Measurements from ENCODE around the gene MTX1. TPM values are rescaled to one million over a fixed set of nuclear protein-coding genes. Genes with fewer than 3 reads are reported as not detected.

The MTX1 gene
- polyA plus RNA-seq, 1 of the 3 experiments (the other 2 are of a cell fraction), result 79.1 TPM

DNA sequence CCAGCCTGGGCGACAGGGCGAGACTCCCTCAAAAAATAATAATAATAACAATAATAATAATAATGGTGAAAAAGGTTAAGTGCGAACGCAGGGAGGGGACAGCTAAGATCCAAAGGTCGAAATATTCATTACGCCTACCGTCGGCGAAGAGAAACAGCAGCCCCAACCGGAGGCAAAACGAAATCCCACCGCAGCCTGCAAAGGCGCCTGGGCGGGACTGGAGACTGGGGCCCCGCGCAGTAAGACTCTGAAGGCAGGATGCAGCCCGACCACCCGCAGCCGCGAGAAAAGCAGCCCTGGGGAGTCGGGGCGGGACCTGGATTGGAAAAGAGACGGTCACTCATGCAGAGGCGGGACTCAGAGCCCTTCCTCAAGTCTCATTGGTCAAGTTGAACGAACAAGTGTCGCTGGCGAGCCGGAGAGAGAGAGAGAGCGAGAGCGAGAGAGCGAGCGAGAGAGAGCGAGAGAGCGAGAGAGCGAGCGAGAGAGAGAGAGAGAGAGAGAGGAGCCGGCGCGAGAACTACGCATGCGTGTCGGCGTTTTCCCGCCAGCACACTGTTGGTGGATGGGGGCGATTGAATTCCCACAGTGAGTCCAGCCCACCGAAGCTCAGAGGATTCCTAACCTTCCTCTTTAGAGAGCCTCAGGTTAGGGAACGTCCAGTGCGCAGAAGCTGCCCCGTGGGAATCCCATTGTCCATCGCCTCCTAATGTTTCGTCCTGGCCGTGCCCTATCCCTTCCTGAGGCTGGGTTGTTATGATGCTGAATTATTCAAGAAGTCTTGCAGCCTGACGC lies 36.1 kb downstream of the MTX1 start:
- Histone ChIP-seq H3K27ac (ENCODE audit: low read depth in 2 of 2, low read length in 1 of 2) (peak overlapping the region; percentile 75 to 92), H3K79me2 (ENCODE audit: insufficient read depth) (peaks cover 28% of the 10 kb centered on the region), H3K27me3 (ENCODE audit: insufficient read depth) (no peaks in the 10 kb centered on the region), H3K9ac (peak overlapping the region; percentile 80), H3K4me3 (ENCODE audit: low read depth in 2 of 2, low read length in 1 of 2) (peak overlapping the region; percentile 49 to 65), H4K20me1 (ENCODE audit: insufficient read depth) (no peaks in the 10 kb centered on the region), H3K4me1 (ENCODE audit: control insufficient read depth in 1 of 2, insufficient read depth in 2 of 2, low read depth in 1 of 2, low read length in 1 of 2) (peaks cover 0 to 24% of the 10 kb centered on the region in 2 experiments; a peak in 3 of 4 replicates), H2AFZ (ENCODE audit: low read depth) (peak overlapping the region; percentile 84), H3K36me3 (replicated peaks in 1 of 2; ENCODE audit: control insufficient read depth in 1 of 2, insufficient read depth in 2 of 2, low read length in 1 of 2) (peaks cover 9 to 17% of the 10 kb centered on the region in 2 experiments), H3F3A (replicated peaks; ENCODE audit: insufficient read depth) (peaks cover 26% of the 10 kb centered on the region), H3K9me3 (no peaks in the 10 kb centered on the region), H3K4me2 (peak overlapping the region; percentile 87), H3K9me2 (no peaks in the 10 kb centered on the region)
- ChIA-PET CTCF (interaction anchor here (0.7 to 13.3 kb wide), 16 partner anchors 11 to 80 kb away, joined by 3 to 184 read pairs (median 4); partner anchors contain the start of genes ENTREP3, RUSC1 and THBS3), POLR2A (interaction anchor here (0.6 to 2.4 kb wide), 8 partner anchors 17 to 153 kb away, joined by 3 to 6 read pairs (median 3); partner anchors contain the start of genes CLK2 and SCAMP3)
- WGBS (ENCODE audit: low lambda C conversion rate), result 1% methylated on average over 51 of the region's 53 CpGs
- DNase-seq, result peak; percentile 91
- TF ChIP-seq MXI1 (IDR thresholded peaks at IDR 0.05; ENCODE audit: low read depth, low read length) (peak; percentile 10), RXRA (IDR thresholded peaks at IDR 0.05; ENCODE audit: borderline replicate concordance, low read depth) (no peak; the same call in 1 of the 2 replicates), TEAD4 (IDR thresholded peaks at IDR 0.05; ENCODE audit: borderline replicate concordance, insufficient read depth) (peak; percentile 65; the same call in 1 of the 2 replicates), NRF1 (IDR thresholded peaks at IDR 0.05; ENCODE audit: low read depth, low read length) (peak; percentile 70), JUND (IDR thresholded peaks at IDR 0.05) (no peak; the same call in 1 of the 2 replicates), GABPA (IDR thresholded peaks at IDR 0.05; ENCODE audit: low read depth) (peak; percentile 57), SIN3A (IDR thresholded peaks at IDR 0.05; ENCODE audit: borderline replicate concordance, low read depth, low read length) (peak; percentile 99), EP300 (IDR thresholded peaks at IDR 0.05; ENCODE audit: borderline replicate concordance in 1 of 2, low read depth in 1 of 2, low read length in 1 of 2) (peak; percentile 67 to 77; a peak in 3 of 4 replicates), CHD2 (IDR thresholded peaks at IDR 0.05; ENCODE audit: low read length, partially characterized antibody) (peak; percentile 97), RAD21 (IDR thresholded peaks at IDR 0.05; ENCODE audit: low read length) (peak; percentile 49), EZH2phosphoT487 (IDR thresholded peaks at IDR 0.05; ENCODE audit: borderline replicate concordance, low read depth) (no peak), FOXM1 (IDR thresholded peaks at IDR 0.05; ENCODE audit: low read depth) (peak; percentile 96), FOXJ3 (CRISPR knock-in tag; IDR thresholded peaks at IDR 0.05) (peak; percentile 22; the same call in 1 of the 2 replicates), TCF12 (IDR thresholded peaks at IDR 0.05) (peak; percentile 76; the same call in 1 of the 2 replicates), FOSL2 (IDR thresholded peaks at IDR 0.05; ENCODE audit: borderline replicate concordance, low read depth) (peak; percentile 56; the same call in 1 of the 2 replicates)
- TF ChIP-seq, protein P1, sequence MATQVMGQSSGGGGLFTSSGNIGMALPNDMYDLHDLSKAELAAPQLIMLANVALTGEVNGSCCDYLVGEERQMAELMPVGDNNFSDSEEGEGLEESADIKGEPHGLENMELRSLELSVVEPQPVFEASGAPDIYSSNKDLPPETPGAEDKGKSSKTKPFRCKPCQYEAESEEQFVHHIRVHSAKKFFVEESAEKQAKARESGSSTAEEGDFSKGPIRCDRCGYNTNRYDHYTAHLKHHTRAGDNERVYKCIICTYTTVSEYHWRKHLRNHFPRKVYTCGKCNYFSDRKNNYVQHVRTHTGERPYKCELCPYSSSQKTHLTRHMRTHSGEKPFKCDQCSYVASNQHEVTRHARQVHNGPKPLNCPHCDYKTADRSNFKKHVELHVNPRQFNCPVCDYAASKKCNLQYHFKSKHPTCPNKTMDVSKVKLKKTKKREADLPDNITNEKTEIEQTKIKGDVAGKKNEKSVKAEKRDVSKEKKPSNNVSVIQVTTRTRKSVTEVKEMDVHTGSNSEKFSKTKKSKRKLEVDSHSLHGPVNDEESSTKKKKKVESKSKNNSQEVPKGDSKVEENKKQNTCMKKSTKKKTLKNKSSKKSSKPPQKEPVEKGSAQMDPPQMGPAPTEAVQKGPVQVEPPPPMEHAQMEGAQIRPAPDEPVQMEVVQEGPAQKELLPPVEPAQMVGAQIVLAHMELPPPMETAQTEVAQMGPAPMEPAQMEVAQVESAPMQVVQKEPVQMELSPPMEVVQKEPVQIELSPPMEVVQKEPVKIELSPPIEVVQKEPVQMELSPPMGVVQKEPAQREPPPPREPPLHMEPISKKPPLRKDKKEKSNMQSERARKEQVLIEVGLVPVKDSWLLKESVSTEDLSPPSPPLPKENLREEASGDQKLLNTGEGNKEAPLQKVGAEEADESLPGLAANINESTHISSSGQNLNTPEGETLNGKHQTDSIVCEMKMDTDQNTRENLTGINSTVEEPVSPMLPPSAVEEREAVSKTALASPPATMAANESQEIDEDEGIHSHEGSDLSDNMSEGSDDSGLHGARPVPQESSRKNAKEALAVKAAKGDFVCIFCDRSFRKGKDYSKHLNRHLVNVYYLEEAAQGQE (IDR thresholded peaks at IDR 0.05; ENCODE audit: low read depth, low read length), result peak; percentile 60; the same call in 1 of the 2 replicates
- TF ChIP-seq, protein P2, sequence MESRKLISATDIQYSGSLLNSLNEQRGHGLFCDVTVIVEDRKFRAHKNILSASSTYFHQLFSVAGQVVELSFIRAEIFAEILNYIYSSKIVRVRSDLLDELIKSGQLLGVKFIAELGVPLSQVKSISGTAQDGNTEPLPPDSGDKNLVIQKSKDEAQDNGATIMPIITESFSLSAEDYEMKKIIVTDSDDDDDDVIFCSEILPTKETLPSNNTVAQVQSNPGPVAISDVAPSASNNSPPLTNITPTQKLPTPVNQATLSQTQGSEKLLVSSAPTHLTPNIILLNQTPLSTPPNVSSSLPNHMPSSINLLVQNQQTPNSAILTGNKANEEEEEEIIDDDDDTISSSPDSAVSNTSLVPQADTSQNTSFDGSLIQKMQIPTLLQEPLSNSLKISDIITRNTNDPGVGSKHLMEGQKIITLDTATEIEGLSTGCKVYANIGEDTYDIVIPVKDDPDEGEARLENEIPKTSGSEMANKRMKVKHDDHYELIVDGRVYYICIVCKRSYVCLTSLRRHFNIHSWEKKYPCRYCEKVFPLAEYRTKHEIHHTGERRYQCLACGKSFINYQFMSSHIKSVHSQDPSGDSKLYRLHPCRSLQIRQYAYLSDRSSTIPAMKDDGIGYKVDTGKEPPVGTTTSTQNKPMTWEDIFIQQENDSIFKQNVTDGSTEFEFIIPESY (IDR thresholded peaks at IDR 0.05; ENCODE audit: borderline replicate concordance, low read depth), result peak; percentile 95
- TF ChIP-seq, protein P3, sequence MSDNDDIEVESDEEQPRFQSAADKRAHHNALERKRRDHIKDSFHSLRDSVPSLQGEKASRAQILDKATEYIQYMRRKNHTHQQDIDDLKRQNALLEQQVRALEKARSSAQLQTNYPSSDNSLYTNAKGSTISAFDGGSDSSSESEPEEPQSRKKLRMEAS (IDR thresholded peaks at IDR 0.05; ENCODE audit: low read depth), result peak; percentile 98
- TF ChIP-seq, protein P4, sequence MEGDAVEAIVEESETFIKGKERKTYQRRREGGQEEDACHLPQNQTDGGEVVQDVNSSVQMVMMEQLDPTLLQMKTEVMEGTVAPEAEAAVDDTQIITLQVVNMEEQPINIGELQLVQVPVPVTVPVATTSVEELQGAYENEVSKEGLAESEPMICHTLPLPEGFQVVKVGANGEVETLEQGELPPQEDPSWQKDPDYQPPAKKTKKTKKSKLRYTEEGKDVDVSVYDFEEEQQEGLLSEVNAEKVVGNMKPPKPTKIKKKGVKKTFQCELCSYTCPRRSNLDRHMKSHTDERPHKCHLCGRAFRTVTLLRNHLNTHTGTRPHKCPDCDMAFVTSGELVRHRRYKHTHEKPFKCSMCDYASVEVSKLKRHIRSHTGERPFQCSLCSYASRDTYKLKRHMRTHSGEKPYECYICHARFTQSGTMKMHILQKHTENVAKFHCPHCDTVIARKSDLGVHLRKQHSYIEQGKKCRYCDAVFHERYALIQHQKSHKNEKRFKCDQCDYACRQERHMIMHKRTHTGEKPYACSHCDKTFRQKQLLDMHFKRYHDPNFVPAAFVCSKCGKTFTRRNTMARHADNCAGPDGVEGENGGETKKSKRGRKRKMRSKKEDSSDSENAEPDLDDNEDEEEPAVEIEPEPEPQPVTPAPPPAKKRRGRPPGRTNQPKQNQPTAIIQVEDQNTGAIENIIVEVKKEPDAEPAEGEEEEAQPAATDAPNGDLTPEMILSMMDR (IDR thresholded peaks at IDR 0.05), result peak; percentile 56
- TF ChIP-seq, protein P5, sequence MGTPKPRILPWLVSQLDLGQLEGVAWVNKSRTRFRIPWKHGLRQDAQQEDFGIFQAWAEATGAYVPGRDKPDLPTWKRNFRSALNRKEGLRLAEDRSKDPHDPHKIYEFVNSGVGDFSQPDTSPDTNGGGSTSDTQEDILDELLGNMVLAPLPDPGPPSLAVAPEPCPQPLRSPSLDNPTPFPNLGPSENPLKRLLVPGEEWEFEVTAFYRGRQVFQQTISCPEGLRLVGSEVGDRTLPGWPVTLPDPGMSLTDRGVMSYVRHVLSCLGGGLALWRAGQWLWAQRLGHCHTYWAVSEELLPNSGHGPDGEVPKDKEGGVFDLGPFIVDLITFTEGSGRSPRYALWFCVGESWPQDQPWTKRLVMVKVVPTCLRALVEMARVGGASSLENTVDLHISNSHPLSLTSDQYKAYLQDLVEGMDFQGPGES (IDR thresholded peaks at IDR 0.05; ENCODE audit: low read depth, low read length), result no peak; the same call in 1 of the 2 replicates
- TF ChIP-seq, protein P6, sequence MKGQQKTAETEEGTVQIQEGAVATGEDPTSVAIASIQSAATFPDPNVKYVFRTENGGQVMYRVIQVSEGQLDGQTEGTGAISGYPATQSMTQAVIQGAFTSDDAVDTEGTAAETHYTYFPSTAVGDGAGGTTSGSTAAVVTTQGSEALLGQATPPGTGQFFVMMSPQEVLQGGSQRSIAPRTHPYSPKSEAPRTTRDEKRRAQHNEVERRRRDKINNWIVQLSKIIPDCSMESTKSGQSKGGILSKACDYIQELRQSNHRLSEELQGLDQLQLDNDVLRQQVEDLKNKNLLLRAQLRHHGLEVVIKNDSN (IDR thresholded peaks at IDR 0.05; ENCODE audit: borderline replicate concordance, low read depth), result peak; percentile 74; the same call in 1 of the 2 replicates

All from SK-N-SH (cell line).